Stimulated activated naive CD8-positive, alpha-beta T cell treated with anti-CD3 and anti-CD28 coated beads, Interleukin-15, Interleukin-2, amounts not matched to agents 100 ng/mL and 50 ng/mL, for 24 hours (primary cell): ENCODE results near the gene MRPS11.
"Not testable (repeated sequence)": the region's sequence is repeated elsewhere in the genome, so short reads cannot be mapped to it uniquely, and the experiment has no call there.

ENCODE experiments used
- H3K27ac Mint-ChIP-seq: one replicate; pipeline ENCODE4 v1.8.0; 2021; ENCODE audit warnings: mild to moderate bottlenecking, mixed read lengths
- H3K27me3 Mint-ChIP-seq: one replicate; pipeline ENCODE4 v1.8.0; 2021; ENCODE audit warnings: mixed read lengths
- H3K36me3 Mint-ChIP-seq: one replicate; pipeline ENCODE4 v1.8.0; 2021; ENCODE audit warnings: low read depth, mixed read lengths
- H3K4me1 Mint-ChIP-seq: one replicate; pipeline ENCODE4 v1.8.0; 2021; ENCODE audit warnings: low read depth, mixed read lengths
- H3K4me3 Mint-ChIP-seq: one replicate; pipeline ENCODE4 v1.8.0; 2021; ENCODE audit warnings: mild to moderate bottlenecking, mixed read lengths
- H3K9me3 Mint-ChIP-seq: one replicate; pipeline ENCODE4 v1.8.0; 2021; ENCODE audit warnings: mixed read lengths

The MRPS11 gene

DNA sequence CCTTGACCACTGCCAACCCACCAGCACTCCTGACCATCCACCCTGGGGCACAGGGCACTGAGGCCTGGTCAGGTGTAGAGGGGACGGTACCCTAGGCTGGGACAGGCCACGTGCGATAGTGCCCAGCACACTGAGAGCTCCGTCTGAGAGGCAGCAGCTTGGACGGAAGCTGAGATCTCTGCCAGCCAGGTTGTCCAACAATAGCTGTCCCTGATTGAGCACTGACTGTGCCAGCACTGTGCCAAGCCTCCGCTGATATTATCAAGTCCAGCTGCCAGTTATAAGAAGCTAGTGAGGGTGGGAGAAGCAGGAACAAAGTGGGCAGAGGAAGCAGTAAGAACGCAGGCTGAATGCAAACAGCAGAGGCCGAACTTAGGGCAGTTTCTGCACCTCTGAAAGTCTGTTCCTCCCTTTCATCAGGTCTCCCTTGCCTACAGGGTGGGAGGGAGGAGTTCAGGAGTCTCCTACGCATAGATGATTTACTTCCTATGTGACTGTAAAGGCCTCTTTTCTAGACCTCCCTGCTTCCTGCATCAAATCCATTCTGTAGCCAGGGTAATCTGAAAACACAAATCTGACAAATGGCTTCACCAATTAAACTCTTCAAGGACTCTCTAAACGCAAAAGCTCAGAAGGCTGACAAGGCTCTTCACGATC is 29.7 kb downstream of the MRPS11 start:
- H3K27me3 Mint-ChIP-seq = no peaks in the 10 kb centered on the region
- H3K4me1 Mint-ChIP-seq = no peaks in the 10 kb centered on the region
- no peak overlapping the region for H3K27ac Mint-ChIP-seq
- no peaks in the 10 kb centered on the region for H3K36me3 Mint-ChIP-seq
- no peak overlapping the region for H3K4me3 Mint-ChIP-seq
- no peaks in the 10 kb centered on the region for H3K9me3 Mint-ChIP-seq

DNA sequence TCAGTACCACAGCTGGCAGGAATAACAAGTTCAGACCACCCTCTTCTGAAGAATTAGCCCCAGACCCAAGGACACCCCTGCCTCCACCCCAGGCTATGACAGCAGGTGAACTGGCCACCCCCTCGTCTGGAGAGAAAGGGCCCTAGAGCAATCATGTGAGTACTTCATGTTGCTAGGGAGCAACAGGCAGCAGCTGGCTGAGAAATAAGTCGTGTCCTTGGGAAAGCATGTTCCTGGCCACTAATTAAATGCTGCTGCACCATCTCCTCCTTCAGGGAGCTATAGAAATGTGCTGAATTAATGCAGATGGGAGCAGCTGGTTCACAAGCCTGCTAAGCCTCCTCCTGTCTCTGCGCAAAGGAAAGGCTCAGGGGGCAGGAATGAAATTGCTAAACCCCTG is 31.5 kb downstream of the MRPS11 start:
- Mint-ChIP-seq H3K27me3 (no peaks in the 10 kb centered on the region), H3K4me3 (no peak overlapping the region), H3K36me3 (no peaks in the 10 kb centered on the region), H3K9me3 (no peaks in the 10 kb centered on the region), H3K27ac (no peak overlapping the region), H3K4me1 (no peaks in the 10 kb centered on the region)

DNA sequence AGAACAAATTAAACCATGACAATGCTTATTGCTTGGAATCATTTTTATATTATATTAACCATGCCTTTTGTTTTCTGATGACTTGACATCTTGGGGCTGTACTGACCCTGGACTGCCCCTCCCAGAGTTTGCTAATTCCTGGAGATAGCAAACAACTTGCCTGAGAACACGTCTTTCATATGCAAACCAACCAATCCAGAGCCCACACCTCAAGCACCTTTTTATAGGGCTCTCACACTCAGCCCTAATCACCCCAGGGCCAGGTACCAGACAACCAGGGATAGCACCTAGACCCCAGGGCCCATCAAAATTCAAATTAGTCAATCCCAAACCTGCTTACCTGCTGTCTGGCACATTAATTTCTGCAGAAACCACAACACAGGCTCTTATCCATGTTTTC is 36.9 kb downstream of the MRPS11 start:
- no peak overlapping the region for H3K27ac Mint-ChIP-seq
- H3K27me3 Mint-ChIP-seq = no peaks in the 10 kb centered on the region
- peaks cover 18% of the 10 kb centered on the region for H3K36me3 Mint-ChIP-seq

DNA sequence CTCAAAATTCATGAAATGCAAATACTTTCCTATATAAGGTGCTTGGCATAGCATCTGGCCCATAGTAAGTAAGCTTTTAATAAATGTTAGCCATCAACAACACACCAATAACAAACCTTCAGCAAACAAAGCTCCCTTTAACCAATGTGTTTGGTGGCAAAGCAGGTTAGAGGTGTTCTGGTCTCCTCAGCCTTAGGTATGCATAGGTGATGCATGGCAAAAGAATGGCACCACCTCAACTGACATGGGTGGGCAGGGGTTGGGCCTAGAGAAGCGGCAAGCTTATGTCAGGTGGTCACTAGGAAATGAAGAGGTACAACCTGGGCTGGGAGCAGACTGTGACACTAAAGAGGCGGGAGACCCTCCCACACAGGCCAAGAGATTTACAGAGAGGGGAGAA is 38.2 kb downstream of the MRPS11 start:
- Mint-ChIP-seq H3K4me3 (no peak overlapping the region), H3K9me3 (no peaks in the 10 kb centered on the region), H3K27me3 (no peaks in the 10 kb centered on the region), H3K27ac (no peak overlapping the region), H3K4me1 (peaks cover 7% of the 10 kb centered on the region), H3K36me3 (peaks cover 26% of the 10 kb centered on the region)

More for the DNA sequence above, 36.9 kb downstream of the MRPS11 start:
- Mint-ChIP-seq H3K4me3 (no peak overlapping the region), H3K4me1 (no peaks in the 10 kb centered on the region), H3K9me3 (no peaks in the 10 kb centered on the region)

DNA sequence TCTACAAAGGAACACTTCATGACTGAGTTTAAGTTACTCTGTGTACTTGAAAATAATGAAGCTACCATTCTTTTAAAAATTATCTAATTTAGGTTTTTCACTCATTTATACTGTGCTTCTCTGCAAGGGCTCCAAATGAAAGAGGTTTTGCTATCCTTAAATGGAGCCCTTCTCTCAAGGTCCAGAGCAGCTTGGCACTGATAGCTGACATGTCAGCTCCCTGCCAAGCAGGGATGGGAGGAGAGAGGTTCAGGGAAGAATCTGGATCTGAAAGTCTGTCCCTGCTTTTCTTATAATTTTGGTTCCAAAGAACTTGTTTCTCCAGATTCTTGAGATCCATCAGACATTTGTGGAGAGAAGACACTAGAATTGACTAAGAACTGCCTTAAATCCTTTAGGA is 39.1 kb downstream of the MRPS11 start:
- no peaks in the 10 kb centered on the region for H3K9me3 Mint-ChIP-seq
- peaks cover 7% of the 10 kb centered on the region for H3K4me1 Mint-ChIP-seq
- no peaks in the 10 kb centered on the region for H3K27me3 Mint-ChIP-seq
- no peak overlapping the region for H3K27ac Mint-ChIP-seq
- H3K4me3 Mint-ChIP-seq = no peak overlapping the region
- peaks cover 33% of the 10 kb centered on the region for H3K36me3 Mint-ChIP-seq

DNA sequence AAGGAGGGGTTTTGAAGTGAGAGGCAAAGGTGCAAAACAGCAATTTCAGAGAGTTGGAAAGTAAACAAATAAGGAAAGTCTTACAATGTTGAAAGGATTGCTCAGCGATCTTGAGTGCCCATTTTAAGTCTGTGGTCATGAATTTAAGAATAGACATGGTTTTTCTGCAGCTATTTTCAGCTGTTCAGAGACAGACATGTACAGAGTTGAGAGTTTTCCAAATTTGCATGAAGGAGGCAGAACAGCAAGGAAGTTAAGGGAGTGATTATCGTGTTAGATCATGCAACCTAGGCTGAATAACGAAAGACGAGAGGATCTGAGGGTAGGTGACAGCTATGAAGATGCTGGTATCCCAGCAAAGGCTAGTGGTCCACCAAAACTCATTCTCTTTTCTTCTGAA is 41.8 kb downstream of the MRPS11 start:
- Mint-ChIP-seq H3K4me3 (no peak overlapping the region), H3K36me3 (peaks cover 49% of the 10 kb centered on the region), H3K4me1 (peaks cover 7% of the 10 kb centered on the region), H3K27me3 (no peaks in the 10 kb centered on the region), H3K9me3 (no peaks in the 10 kb centered on the region), H3K27ac (no peak overlapping the region)

DNA sequence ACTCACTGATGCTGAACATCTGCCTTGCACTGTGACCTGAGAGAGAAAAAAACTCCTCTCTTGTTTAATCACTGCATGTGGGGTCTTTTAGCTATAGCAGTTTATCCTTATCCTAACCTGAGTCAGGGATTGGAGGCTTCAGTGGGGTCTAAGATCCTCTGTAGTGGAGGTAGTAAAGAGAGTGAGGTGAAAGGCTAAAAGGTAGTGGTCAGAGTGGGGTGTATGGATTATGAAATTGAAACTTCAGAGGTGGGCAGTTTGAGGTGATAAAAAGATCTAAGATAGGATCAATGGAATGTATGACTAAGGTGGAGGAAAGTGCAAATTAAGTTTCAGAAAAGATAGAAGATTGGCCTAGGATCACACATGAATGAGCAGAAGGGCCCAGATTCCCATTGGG is 42.5 kb downstream of the MRPS11 start:
- Mint-ChIP-seq H3K27ac (no peak overlapping the region), H3K36me3 (peaks cover 46% of the 10 kb centered on the region), H3K4me3 (no peak overlapping the region), H3K4me1 (peaks cover 7% of the 10 kb centered on the region), H3K27me3 (no peaks in the 10 kb centered on the region), H3K9me3 (no peaks in the 10 kb centered on the region)

DNA sequence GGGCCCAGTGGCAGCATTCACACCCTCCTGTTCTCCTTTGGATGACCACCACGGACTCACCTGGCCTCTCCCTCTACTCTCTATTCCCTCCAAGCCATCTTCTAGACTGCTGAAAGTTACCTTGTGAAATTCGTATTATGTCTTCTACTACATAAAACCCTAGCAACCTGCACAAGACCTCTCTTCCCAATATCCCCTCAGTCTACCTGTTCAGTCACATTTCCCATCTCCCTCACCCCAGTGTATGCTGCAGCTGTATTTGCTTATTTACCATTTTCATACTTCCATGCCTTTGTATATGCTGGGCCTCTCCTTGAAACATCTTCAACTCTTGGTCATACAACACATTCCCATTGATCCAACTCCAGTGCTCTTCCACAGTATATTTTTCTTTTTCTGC is 43.7 kb downstream of the MRPS11 start:
- Mint-ChIP-seq H3K27ac (no peak overlapping the region), H3K4me3 (no peak overlapping the region), H3K9me3 (no peaks in the 10 kb centered on the region), H3K36me3 (peaks cover 43% of the 10 kb centered on the region), H3K4me1 (peaks cover 7% of the 10 kb centered on the region), H3K27me3 (no peaks in the 10 kb centered on the region)

DNA sequence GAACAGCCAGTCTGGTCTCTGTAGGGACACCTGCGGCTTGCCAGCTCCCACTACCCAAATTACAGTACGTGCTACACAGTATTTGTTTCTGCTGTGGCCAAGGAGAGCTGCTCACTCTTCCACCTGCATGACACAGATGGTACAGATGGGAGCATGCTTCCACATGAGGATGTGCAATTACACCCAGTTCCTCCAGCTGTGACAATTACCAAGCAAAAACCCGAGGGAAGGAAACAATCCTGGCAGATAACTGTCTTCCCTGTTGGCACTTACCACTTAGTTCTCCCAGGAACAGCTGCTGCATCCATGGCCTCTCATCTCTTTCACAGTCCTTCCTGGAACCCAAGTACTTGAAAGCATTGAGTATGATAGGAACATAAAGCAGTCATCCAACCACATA is 44.6 kb downstream of the MRPS11 start:
- Mint-ChIP-seq H3K36me3 (peaks cover 44% of the 10 kb centered on the region), H3K4me3 (no peak overlapping the region), H3K27ac (no peak overlapping the region), H3K27me3 (no peaks in the 10 kb centered on the region), H3K4me1 (peaks cover 7% of the 10 kb centered on the region), H3K9me3 (no peaks in the 10 kb centered on the region)

DNA sequence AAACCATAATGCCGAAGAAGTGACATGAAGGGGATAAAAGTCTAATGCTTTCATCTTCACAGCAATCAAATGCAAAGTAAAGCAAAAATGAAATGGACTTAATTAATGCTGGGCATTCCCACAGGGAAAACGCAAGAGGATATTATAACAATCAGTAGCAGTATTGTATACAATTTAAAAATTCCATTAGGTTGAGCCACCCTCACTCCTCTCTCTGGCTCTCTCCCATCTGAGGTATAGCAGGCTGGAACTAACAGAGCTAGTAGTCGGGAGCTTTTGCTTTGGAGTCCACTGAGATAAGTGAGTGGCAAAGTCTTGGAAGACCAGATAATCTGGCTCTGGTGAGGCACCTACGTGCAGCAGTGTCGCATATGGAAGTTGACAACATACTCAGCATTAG is 45.1 kb downstream of the MRPS11 start:
- Mint-ChIP-seq H3K9me3 (no peaks in the 10 kb centered on the region), H3K4me3 (no peak overlapping the region), H3K27me3 (no peaks in the 10 kb centered on the region), H3K27ac (no peak overlapping the region), H3K4me1 (peaks cover 7% of the 10 kb centered on the region), H3K36me3 (peaks cover 40% of the 10 kb centered on the region)

DNA sequence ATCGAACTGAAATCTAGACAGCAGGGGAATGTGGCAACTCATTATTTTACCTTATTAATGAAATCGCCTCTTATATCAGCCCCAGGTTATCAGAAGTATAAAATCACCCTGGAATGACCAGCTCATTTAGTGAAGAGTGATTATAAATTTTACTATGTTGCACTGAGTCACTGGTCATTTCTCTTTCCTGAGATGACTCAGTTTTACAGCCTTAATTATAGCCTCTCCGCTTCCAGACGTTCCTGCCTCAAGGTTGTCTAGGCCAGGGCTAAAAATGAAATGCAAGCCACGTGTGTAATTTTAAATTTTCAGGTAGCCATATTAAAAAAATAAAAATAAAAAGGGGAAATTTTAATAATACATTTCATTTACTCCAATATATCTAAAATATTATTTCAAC is 45.7 kb downstream of the MRPS11 start:
- H3K27ac Mint-ChIP-seq = no peak overlapping the region
- peaks cover 40% of the 10 kb centered on the region for H3K36me3 Mint-ChIP-seq
- no peaks in the 10 kb centered on the region for H3K27me3 Mint-ChIP-seq
- no peak overlapping the region for H3K4me3 Mint-ChIP-seq
- no peaks in the 10 kb centered on the region for H3K9me3 Mint-ChIP-seq
- peaks cover 7% of the 10 kb centered on the region for H3K4me1 Mint-ChIP-seq

DNA sequence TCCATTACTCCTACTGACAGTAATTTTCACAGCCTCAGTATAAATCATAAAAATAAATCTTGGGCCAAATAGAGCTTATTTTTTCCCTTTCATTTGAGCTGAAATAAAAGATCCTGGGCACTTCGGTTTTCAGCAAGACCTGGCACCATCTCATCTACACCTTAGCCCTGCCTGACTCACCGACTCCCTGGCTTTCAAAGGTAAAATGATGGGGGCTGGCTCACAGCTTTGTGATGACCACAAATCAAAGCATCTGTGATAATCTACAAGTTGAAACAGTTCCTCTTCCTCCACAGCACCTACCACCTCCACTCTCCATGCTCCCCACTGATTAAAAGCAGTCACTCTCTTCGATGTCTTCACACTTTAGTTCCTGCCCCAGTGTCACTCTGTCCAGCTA is 51.4 kb downstream of the MRPS11 start:
- Mint-ChIP-seq H3K4me3 (no peak overlapping the region), H3K4me1 (no peaks in the 10 kb centered on the region), H3K36me3 (peaks cover 11% of the 10 kb centered on the region), H3K27me3 (no peaks in the 10 kb centered on the region), H3K27ac (no peak overlapping the region), H3K9me3 (no peaks in the 10 kb centered on the region)

DNA sequence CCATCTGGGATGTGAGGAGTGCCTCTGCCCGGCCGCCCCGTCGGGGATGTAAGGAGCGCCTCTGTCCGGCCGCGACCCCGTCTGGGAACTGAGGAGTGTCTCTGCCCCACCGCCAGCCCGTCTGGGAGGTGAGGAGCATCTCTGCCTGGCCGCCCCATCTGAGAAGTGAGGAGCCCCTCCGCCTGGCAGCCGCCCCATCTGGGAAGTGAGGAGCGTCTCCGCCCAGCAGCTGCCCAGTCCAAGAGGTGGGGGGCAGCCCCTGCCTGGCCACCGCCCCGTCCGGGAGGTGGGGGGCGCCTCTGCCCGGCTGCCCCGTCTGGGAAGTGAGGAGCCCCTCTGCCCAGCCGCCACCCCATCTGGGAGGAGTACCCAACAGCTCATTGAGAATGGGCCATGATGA is 56.6 kb downstream of the MRPS11 start:
- not testable (repeated sequence) for H3K27me3 Mint-ChIP-seq, H3K4me3 Mint-ChIP-seq, H3K9me3 Mint-ChIP-seq, H3K4me1 Mint-ChIP-seq, H3K27ac Mint-ChIP-seq
- H3K36me3 Mint-ChIP-seq = peaks cover 40% of the 10 kb centered on the region

DNA sequence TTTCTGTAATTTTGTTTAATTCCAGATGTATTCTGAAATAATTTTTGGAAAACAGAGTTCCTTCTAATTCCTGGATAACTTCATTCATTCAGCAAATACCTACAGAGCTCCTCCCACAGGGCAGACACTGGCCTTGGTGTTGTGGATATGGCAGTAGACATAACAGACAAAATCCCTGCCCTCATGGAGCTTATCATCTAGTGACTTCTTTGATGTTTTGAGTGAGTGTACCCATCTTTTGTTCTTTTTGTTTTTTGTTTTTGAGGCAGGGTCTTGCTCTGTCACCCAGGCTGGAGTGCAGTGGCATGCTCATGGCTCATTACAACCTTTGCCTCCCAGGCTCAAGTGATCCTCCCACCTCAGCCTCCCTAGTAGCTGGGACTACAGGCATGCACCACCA is 57.9 kb downstream of the MRPS11 start:
- H3K9me3 Mint-ChIP-seq = no peaks in the 10 kb centered on the region
- no peaks in the 10 kb centered on the region for H3K27me3 Mint-ChIP-seq
- no peak overlapping the region for H3K4me3 Mint-ChIP-seq
- H3K27ac Mint-ChIP-seq = no peak overlapping the region
- H3K36me3 Mint-ChIP-seq = peaks cover 53% of the 10 kb centered on the region
- H3K4me1 Mint-ChIP-seq = no peaks in the 10 kb centered on the region

DNA sequence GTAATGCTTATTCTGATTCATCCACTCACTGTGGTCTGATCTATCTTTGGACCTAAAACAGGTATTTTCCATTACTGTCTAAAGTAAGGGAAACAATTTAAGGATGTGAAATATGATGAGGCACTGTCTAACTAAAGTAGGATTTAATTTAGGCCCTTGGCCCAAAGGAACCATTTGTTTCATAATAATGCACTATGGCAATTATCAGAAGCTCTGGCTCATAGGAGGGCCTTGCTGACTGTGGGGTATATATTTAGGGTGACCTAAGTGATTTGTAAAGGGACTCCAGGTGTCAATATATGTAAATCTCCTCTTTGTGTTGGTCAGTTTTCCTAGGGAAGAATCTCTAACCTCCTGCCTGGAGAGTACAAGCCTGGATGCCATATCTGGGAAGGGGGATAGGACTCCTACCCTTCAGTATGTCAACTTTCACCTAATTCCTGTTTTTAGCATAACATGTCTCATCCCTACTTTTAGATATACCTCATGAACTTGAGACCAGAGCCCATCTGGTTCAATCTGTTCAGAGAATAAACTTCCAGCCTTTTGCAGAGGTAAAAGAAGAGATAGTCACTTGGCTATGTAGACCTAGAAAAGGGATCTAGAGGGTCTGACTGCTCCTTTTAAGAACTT is 58.9 kb downstream of the MRPS11 start:
- no peak overlapping the region for H3K27ac Mint-ChIP-seq
- H3K27me3 Mint-ChIP-seq = no peaks in the 10 kb centered on the region
- H3K36me3 Mint-ChIP-seq = peaks cover 62% of the 10 kb centered on the region
- no peaks in the 10 kb centered on the region for H3K4me1 Mint-ChIP-seq
- no peak overlapping the region for H3K4me3 Mint-ChIP-seq
- H3K9me3 Mint-ChIP-seq = no peaks in the 10 kb centered on the region

DNA sequence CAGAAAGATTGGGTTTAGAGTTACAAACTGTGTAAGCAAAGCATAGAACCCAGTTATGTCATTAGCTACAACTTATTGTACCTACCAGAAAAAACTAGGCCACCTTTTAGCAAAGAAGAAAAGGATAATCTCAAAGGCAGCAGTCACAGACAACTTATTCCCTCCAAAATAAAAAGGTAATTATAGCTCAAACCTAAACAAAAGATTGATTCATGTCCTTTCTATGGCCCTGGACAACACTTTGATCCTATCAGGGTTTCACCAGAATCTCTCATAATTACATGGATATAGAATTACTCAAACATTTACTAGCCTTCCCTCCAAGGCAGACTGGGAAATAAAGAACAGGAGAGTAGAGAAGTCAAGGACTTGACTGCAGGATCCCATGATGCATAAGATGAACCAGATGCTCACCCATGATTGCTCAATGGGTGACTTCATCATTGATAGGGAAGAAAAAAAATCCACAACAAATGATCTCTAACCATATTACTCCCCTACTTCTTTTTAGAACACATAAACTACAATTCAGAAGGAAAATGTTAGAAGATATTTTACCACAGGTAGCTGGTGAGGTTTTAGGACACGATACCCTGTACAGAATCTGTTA is 61.6 kb downstream of the MRPS11 start:
- H3K9me3 Mint-ChIP-seq = peaks cover 5% of the 10 kb centered on the region
- no peaks in the 10 kb centered on the region for H3K27me3 Mint-ChIP-seq
- peaks cover 68% of the 10 kb centered on the region for H3K36me3 Mint-ChIP-seq
- H3K27ac Mint-ChIP-seq = no peak overlapping the region
- H3K4me1 Mint-ChIP-seq = no peaks in the 10 kb centered on the region
- no peak overlapping the region for H3K4me3 Mint-ChIP-seq
